Measurements from ENCODE around the gene THSD7A. TPM values are rescaled to one million over a fixed set of nuclear protein-coding genes. Genes with fewer than 3 reads are reported as not detected.

The THSD7A gene
- total RNA-seq, 1 experiment from 2014 or later: 0.64 TPM

- no peak overlapping the region for H3K4me3 ChIP-seq (ENCODE audit: low read depth, low read length, poor library complexity, severe bottlenecking)
- no peaks in the 10 kb centered on the region for H3K9me3 ChIP-seq (ENCODE audit: low read depth, low read length, poor library complexity, severe bottlenecking)
- no TSS peak for BruUV-seq (replicated peaks)
- ChIA-PET CTCF (no interaction called here), POLR2A (ENCODE audit: low non-redundant PET) (no interaction called here)
- intact Hi-C loops (cut with micrococcal nuclease; ENCODE audit: unreplicated experiment): no loop called here
- peaks cover 15% of the 10 kb centered on the region for H3K4me1 ChIP-seq (ENCODE audit: insufficient read depth, low read length, poor library complexity, severe bottlenecking)
- no peak for TF ChIP-seq EZH2 (IDR thresholded peaks at IDR 0.05; ENCODE audit: borderline replicate concordance, low read depth, low read length, poor library complexity, severe bottlenecking)
- no peak for TF ChIP-seq CTCF (conservative IDR thresholded peaks at IDR 0.05; ENCODE audit: low read depth, low read length)
- no peaks in the 10 kb centered on the region for H3K36me3 ChIP-seq (ENCODE audit: insufficient read depth, low read length, poor library complexity, severe bottlenecking)
- peak; percentile 41 for DNase-seq (ENCODE audit: low spot score)
- H3K27me3 ChIP-seq (replicated peaks; ENCODE audit: insufficient read depth, low read depth, low read length, poor library complexity): no peaks in the 10 kb centered on the region
- H3K27ac ChIP-seq (ENCODE audit: low read depth, low read length, poor library complexity, severe bottlenecking): no peak overlapping the region
Measured at GRCh38 chr7:11480143-11480542, 351.9 kb downstream of the THSD7A start.

- no TSS peak for BruUV-seq (replicated peaks)
- no peaks in the 10 kb centered on the region for H3K27me3 ChIP-seq (replicated peaks; ENCODE audit: insufficient read depth, low read depth, low read length, poor library complexity)
- intact Hi-C loops (cut with micrococcal nuclease; ENCODE audit: unreplicated experiment): no loop called here
- ChIA-PET CTCF (no interaction called here), POLR2A (ENCODE audit: low non-redundant PET) (no interaction called here)
- no peak overlapping the region for H3K27ac ChIP-seq (ENCODE audit: low read depth, low read length, poor library complexity, severe bottlenecking)
- H3K36me3 ChIP-seq (ENCODE audit: insufficient read depth, low read length, poor library complexity, severe bottlenecking): no peaks in the 10 kb centered on the region
- H3K4me1 ChIP-seq (ENCODE audit: insufficient read depth, low read length, poor library complexity, severe bottlenecking): peaks cover 15% of the 10 kb centered on the region
- no peaks in the 10 kb centered on the region for H3K9me3 ChIP-seq (ENCODE audit: low read depth, low read length, poor library complexity, severe bottlenecking)
- H3K4me3 ChIP-seq (ENCODE audit: low read depth, low read length, poor library complexity, severe bottlenecking): no peak overlapping the region
- no peak for DNase-seq (ENCODE audit: low spot score)
- TF ChIP-seq EZH2 (IDR thresholded peaks at IDR 0.05; ENCODE audit: borderline replicate concordance, low read depth, low read length, poor library complexity, severe bottlenecking): no peak
- no peak for TF ChIP-seq CTCF (conservative IDR thresholded peaks at IDR 0.05; ENCODE audit: low read depth, low read length)
Measured at GRCh38 chr7:11478882-11479281, 353.1 kb downstream of the THSD7A start.

- no peak for DNase-seq (ENCODE audit: low spot score)
- H3K27me3 ChIP-seq (replicated peaks; ENCODE audit: insufficient read depth, low read depth, low read length, poor library complexity): no peaks in the 10 kb centered on the region
- peaks cover 15% of the 10 kb centered on the region for H3K4me1 ChIP-seq (ENCODE audit: insufficient read depth, low read length, poor library complexity, severe bottlenecking)
- no peak overlapping the region for H3K4me3 ChIP-seq (ENCODE audit: low read depth, low read length, poor library complexity, severe bottlenecking)
- no peak for TF ChIP-seq EZH2 (IDR thresholded peaks at IDR 0.05; ENCODE audit: borderline replicate concordance, low read depth, low read length, poor library complexity, severe bottlenecking)
- no peak for TF ChIP-seq CTCF (conservative IDR thresholded peaks at IDR 0.05; ENCODE audit: low read depth, low read length)
- ChIA-PET CTCF (no interaction called here), POLR2A (ENCODE audit: low non-redundant PET) (no interaction called here)
- H3K36me3 ChIP-seq (ENCODE audit: insufficient read depth, low read length, poor library complexity, severe bottlenecking): no peaks in the 10 kb centered on the region
- BruUV-seq (replicated peaks): no TSS peak
- no peak overlapping the region for H3K27ac ChIP-seq (ENCODE audit: low read depth, low read length, poor library complexity, severe bottlenecking)
- intact Hi-C loops (cut with micrococcal nuclease; ENCODE audit: unreplicated experiment): no loop called here
- H3K9me3 ChIP-seq (ENCODE audit: low read depth, low read length, poor library complexity, severe bottlenecking): no peaks in the 10 kb centered on the region
Measured at GRCh38 chr7:11478426-11478825, 353.6 kb downstream of the THSD7A start.
